HepG2 (cell line): Measurements from ENCODE around the gene KIFC1. TPM values are rescaled to one million over a fixed set of nuclear protein-coding genes. Genes with fewer than 3 reads are reported as not detected.

ENCODE experiments used
- FOSL1 ChIP-seq: sonication (generic); formaldehyde crosslinking; IDR thresholded peaks from 2 replicates; pipeline ENCODE4 v1.9.0; 2021; ENCODE audit warnings: missing genetic modification reagents, borderline replicate concordance
- IRF9 ChIP-seq: sonication (generic); formaldehyde crosslinking; IDR thresholded peaks from 2 replicates; pipeline ENCODE4 v1.8.0; 2022; ENCODE audit warnings: missing genetic modification reagents, mild to moderate bottlenecking, borderline replicate concordance
- MLX ChIP-seq: IDR thresholded peaks from 2 replicates; pipeline ENCODE4 v1.6.1; 2016
- MTERF4 ChIP-seq: sonication (generic); formaldehyde crosslinking; IDR thresholded peaks from 2 replicates; pipeline ENCODE4 v1.8.0; 2023; ENCODE audit warnings: mild to moderate bottlenecking, missing genetic modification reagents
- NFE2L2 ChIP-seq: fragments of 150-350 bp; IDR thresholded peaks from 2 replicates; pipeline ENCODE4 v1.6.1; 2014; ENCODE audit warnings: low read length
- NR2F2 ChIP-seq: IDR thresholded peaks from 2 replicates; pipeline ENCODE4 v1.6.1; 2012; ENCODE audit warnings: low read depth, inconsistent platforms, borderline replicate concordance
- SMAD9 ChIP-seq: sonication (generic); formaldehyde crosslinking; IDR thresholded peaks from 2 replicates; pipeline ENCODE4 v1.5.1; 2020; ENCODE audit warnings: mild to moderate bottlenecking, missing genetic modification reagents
- TCF7L2 ChIP-seq: IDR thresholded peaks from 2 replicates; pipeline ENCODE4 v1.6.1; 2011; ENCODE audit warnings: mild to moderate bottlenecking, low read depth, low read length, moderate library complexity
- THAP8 ChIP-seq: sonication (generic); formaldehyde crosslinking; IDR thresholded peaks from 2 replicates; pipeline ENCODE4 v1.5.1; 2020; ENCODE audit warnings: missing genetic modification reagents, mild to moderate bottlenecking, borderline replicate concordance
- TRAFD1 ChIP-seq: sonication (generic); formaldehyde crosslinking; IDR thresholded peaks from 2 replicates; pipeline ENCODE4 v1.5.1; 2020; ENCODE audit warnings: missing genetic modification reagents, mild to moderate bottlenecking, borderline replicate concordance
- ZBTB38 ChIP-seq: sonication (generic); formaldehyde crosslinking; IDR thresholded peaks from 2 replicates; pipeline ENCODE4 v1.5.1; 2020; ENCODE audit warnings: mild to moderate bottlenecking, missing genetic modification reagents
- ZNF556 ChIP-seq: sonication (generic); formaldehyde crosslinking; IDR thresholded peaks from 2 replicates; pipeline ENCODE4 v1.4.0; 2020; ENCODE audit warnings: mild to moderate bottlenecking, missing genetic modification reagents, borderline replicate concordance
- ZNF616 ChIP-seq: sonication (generic); formaldehyde crosslinking; IDR thresholded peaks from 2 replicates; pipeline ENCODE4 v1.5.0; 2020; ENCODE audit warnings: low read depth, mild to moderate bottlenecking, missing genetic modification reagents
- ZNF660 ChIP-seq: sonication (generic); formaldehyde crosslinking; IDR thresholded peaks from 2 replicates; pipeline ENCODE4 v1.5.1; 2020; ENCODE audit warnings: mild to moderate bottlenecking, low read depth, missing genetic modification reagents, borderline replicate concordance
- ZNF710 ChIP-seq: sonication (generic); formaldehyde crosslinking; IDR thresholded peaks from 2 replicates; pipeline ENCODE4 v1.5.0; 2020; ENCODE audit warnings: mild to moderate bottlenecking, missing genetic modification reagents, borderline replicate concordance
- ZNF775 ChIP-seq: sonication (generic); formaldehyde crosslinking; IDR thresholded peaks from 2 replicates; pipeline ENCODE4 v1.4.0; 2020; ENCODE audit warnings: missing genetic modification reagents, mild to moderate bottlenecking, moderate library complexity, borderline replicate concordance
- polyA plus RNA-seq, 8 experiments: library from polyadenylated mRNA; depleted of rRNA in 3 of 8; stranded (reverse) in 7 of 8; unstranded in 1 of 8; fragments of >200 nt; fragmentation: Illumina TruSeq in 4 of 8; extraction: Trizol in 4 of 8; gene quantifications; 2 replicates each; pipeline versions ENCODE4 v1.2.1 to v1.2.3, GENCODE V29; 2011 to 2016; ENCODE audit warnings: low read depth in 4 of 8, missing spikeins in 1 of 8, mixed read lengths in 1 of 8; ENCODE audit not compliant: insufficient read depth in 1 of 8
- total RNA-seq, 5 experiments: library from RNA; depleted of rRNA; stranded (reverse); fragments of >200 nt; fragmentation: Illumina TruSeq; extraction: Trizol; gene quantifications; 2 replicates each; pipeline ENCODE4 v1.2.3, GENCODE V29; 2016; ENCODE audit warnings: low read depth in 1 of 5

The KIFC1 gene
- total and polyA plus RNA-seq, 2 of the 13 experiments (the other 11 are each of a cell fraction or from before 2014, with no cell fraction given): 25.0 to 45.5 TPM

- TF ChIP-seq ZNF556 (CRISPR knock-in tag) (peak; percentile 92), THAP8 (CRISPR knock-in tag) (peak; percentile 89; the same call in 1 of the 2 replicates), ZNF775 (peak; percentile 92), MTERF4 (CRISPR knock-in tag) (peak; percentile 65; the same call in 1 of the 2 replicates), FOSL1 (0 out of 2 replicates have a peak, but pooled peaks have one; percentile 2), ZNF660 (CRISPR knock-in tag) (no peak), ZBTB38 (CRISPR knock-in tag) (peak; percentile 31; the same call in 1 of the 2 replicates), TCF7L2 (no peak), TRAFD1 (CRISPR knock-in tag) (peak; percentile 86; the same call in 1 of the 2 replicates), ZNF710 (CRISPR knock-in tag) (peak; percentile 64; the same call in 1 of the 2 replicates), SMAD9 (CRISPR knock-in tag) (no peak), NR2F2 (peak; percentile 35; the same call in 1 of the 2 replicates), NFE2L2 (no peak), IRF9 (peak; percentile 95), MLX (peak; percentile 30; the same call in 1 of the 2 replicates), ZNF616 (CRISPR knock-in tag) (peak; percentile 96)
These were observed 62.7 kb downstream of the KIFC1 start, which contains the start of gene ZBTB9 (continued) for GRCh38 chr6:33454009-33454946.
